Measurements from ENCODE around the gene DCAF7. TPM values are rescaled to one million over a fixed set of nuclear protein-coding genes. Genes with fewer than 3 reads are reported as not detected.

DCAF7 gene
- total RNA-seq, 1 experiment from 2014 or later: 144 TPM

DNA sequence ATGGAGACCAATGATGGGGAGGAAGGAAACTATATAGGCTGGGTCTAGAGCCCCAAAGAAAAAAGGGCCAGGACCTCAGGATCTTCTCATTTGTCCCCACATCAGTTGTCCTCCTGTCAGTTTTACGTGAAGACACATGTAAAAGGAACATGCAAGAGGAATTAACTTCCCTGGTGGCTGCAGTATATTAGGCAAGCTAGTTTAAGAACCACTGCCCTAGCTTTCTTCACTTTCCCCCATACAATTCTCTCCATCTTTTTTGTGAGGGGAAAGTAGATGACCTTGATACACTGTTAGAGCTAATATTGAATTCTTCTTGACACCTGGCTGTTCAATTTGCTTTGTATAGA is 74.2 kb downstream of the DCAF7 start:
- RAD21 ChIA-PET (ENCODE audit: low non-redundant PET in 1 of 2, low total read pairs in 2 of 2, uncharacterized antibody in 2 of 2, unreplicated experiment in 2 of 2): no interaction called here

More for the DNA sequence above, 74.2 kb downstream of the DCAF7 start:
- DNase-seq (ENCODE audit: low read depth, low spot score) (no peak), ATAC-seq (no peak)
- no peaks in the 10 kb centered on the region for H3K27me3 ChIP-seq (ENCODE audit: insufficient read depth, low read length)
- H3K9ac ChIP-seq (ENCODE audit: low read length): no peak overlapping the region
- intact Hi-C loops (cut with micrococcal nuclease): loop anchor here (5.0 kb wide), 1 partner anchor 218 kb away; the partner anchor contains the start of gene SMARCD2
- no peak for TF ChIP-seq FOSL1 (IDR thresholded peaks at IDR 0.05; ENCODE audit: low read depth)
- TF ChIP-seq, protein P1, sequence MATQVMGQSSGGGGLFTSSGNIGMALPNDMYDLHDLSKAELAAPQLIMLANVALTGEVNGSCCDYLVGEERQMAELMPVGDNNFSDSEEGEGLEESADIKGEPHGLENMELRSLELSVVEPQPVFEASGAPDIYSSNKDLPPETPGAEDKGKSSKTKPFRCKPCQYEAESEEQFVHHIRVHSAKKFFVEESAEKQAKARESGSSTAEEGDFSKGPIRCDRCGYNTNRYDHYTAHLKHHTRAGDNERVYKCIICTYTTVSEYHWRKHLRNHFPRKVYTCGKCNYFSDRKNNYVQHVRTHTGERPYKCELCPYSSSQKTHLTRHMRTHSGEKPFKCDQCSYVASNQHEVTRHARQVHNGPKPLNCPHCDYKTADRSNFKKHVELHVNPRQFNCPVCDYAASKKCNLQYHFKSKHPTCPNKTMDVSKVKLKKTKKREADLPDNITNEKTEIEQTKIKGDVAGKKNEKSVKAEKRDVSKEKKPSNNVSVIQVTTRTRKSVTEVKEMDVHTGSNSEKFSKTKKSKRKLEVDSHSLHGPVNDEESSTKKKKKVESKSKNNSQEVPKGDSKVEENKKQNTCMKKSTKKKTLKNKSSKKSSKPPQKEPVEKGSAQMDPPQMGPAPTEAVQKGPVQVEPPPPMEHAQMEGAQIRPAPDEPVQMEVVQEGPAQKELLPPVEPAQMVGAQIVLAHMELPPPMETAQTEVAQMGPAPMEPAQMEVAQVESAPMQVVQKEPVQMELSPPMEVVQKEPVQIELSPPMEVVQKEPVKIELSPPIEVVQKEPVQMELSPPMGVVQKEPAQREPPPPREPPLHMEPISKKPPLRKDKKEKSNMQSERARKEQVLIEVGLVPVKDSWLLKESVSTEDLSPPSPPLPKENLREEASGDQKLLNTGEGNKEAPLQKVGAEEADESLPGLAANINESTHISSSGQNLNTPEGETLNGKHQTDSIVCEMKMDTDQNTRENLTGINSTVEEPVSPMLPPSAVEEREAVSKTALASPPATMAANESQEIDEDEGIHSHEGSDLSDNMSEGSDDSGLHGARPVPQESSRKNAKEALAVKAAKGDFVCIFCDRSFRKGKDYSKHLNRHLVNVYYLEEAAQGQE (IDR thresholded peaks at IDR 0.05; ENCODE audit: low read depth): no peak
- TF ChIP-seq TCF7L2 (IDR thresholded peaks at IDR 0.05; ENCODE audit: borderline replicate concordance, extremely low read depth, insufficient read depth, insufficient read length): no peak
- TF ChIP-seq, protein P2, sequence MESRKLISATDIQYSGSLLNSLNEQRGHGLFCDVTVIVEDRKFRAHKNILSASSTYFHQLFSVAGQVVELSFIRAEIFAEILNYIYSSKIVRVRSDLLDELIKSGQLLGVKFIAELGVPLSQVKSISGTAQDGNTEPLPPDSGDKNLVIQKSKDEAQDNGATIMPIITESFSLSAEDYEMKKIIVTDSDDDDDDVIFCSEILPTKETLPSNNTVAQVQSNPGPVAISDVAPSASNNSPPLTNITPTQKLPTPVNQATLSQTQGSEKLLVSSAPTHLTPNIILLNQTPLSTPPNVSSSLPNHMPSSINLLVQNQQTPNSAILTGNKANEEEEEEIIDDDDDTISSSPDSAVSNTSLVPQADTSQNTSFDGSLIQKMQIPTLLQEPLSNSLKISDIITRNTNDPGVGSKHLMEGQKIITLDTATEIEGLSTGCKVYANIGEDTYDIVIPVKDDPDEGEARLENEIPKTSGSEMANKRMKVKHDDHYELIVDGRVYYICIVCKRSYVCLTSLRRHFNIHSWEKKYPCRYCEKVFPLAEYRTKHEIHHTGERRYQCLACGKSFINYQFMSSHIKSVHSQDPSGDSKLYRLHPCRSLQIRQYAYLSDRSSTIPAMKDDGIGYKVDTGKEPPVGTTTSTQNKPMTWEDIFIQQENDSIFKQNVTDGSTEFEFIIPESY (IDR thresholded peaks at IDR 0.05; ENCODE audit: extremely low read depth, insufficient replicate concordance, low read length): no peak
- TF ChIP-seq, protein P3, sequence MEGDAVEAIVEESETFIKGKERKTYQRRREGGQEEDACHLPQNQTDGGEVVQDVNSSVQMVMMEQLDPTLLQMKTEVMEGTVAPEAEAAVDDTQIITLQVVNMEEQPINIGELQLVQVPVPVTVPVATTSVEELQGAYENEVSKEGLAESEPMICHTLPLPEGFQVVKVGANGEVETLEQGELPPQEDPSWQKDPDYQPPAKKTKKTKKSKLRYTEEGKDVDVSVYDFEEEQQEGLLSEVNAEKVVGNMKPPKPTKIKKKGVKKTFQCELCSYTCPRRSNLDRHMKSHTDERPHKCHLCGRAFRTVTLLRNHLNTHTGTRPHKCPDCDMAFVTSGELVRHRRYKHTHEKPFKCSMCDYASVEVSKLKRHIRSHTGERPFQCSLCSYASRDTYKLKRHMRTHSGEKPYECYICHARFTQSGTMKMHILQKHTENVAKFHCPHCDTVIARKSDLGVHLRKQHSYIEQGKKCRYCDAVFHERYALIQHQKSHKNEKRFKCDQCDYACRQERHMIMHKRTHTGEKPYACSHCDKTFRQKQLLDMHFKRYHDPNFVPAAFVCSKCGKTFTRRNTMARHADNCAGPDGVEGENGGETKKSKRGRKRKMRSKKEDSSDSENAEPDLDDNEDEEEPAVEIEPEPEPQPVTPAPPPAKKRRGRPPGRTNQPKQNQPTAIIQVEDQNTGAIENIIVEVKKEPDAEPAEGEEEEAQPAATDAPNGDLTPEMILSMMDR (IDR thresholded peaks at IDR 0.05 in 2 of 3, conservative IDR thresholded peaks at IDR 0.05 in 1 of 3; ENCODE audit: borderline replicate concordance in 1 of 3, insufficient read depth in 1 of 3, low read depth in 2 of 3, low read length in 2 of 3): no peak
- TF ChIP-seq POLR2A (IDR thresholded peaks at IDR 0.05; ENCODE audit: borderline replicate concordance, extremely low read depth, insufficient read depth, insufficient read length): no peak
- TF ChIP-seq EZH2phosphoT487 (IDR thresholded peaks at IDR 0.05; ENCODE audit: borderline replicate concordance): no peak
- no peak for TF ChIP-seq ZFX (IDR thresholded peaks at IDR 0.05)
- TF ChIP-seq YY1 (IDR thresholded peaks at IDR 0.05; ENCODE audit: extremely low read depth, insufficient replicate concordance, low read depth, low read length): no peak
- no peak for TF ChIP-seq ELF1 (IDR thresholded peaks at IDR 0.05; ENCODE audit: borderline replicate concordance, low read depth)
- TF ChIP-seq, protein P4, sequence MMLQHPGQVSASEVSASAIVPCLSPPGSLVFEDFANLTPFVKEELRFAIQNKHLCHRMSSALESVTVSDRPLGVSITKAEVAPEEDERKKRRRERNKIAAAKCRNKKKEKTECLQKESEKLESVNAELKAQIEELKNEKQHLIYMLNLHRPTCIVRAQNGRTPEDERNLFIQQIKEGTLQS (IDR thresholded peaks at IDR 0.05): no peak
- TF ChIP-seq JUND (IDR thresholded peaks at IDR 0.05): no peak
- no peak for TF ChIP-seq SRF (IDR thresholded peaks at IDR 0.05; ENCODE audit: low read depth)
- ChIA-PET POLR2A (no interaction called here), CTCF (no interaction called here)
- H3K4me1 ChIP-seq (ENCODE audit: control insufficient read depth in 1 of 2, insufficient read depth in 2 of 2, low read length in 2 of 2): peaks cover 12 to 18% of the 10 kb centered on the region in 2 experiments; a peak in 3 of 4 replicates
- no peak overlapping the region for H3K4me3 ChIP-seq (replicated peaks in 1 of 2; ENCODE audit: low read depth in 1 of 2, low read length in 2 of 2)
- no peak overlapping the region for H3K27ac ChIP-seq (ENCODE audit: low read depth, low read length)
- H3K4me2 ChIP-seq (ENCODE audit: low read length): no peak overlapping the region
- no peak overlapping the region for H2AFZ ChIP-seq (ENCODE audit: low read depth, low read length, poor library complexity, severe bottlenecking)
- H4K20me1 ChIP-seq (ENCODE audit: insufficient read depth): no peaks in the 10 kb centered on the region
- no peaks in the 10 kb centered on the region for H3K36me3 ChIP-seq (ENCODE audit: control insufficient read depth in 1 of 2, insufficient read depth in 2 of 2, low read length in 2 of 2)
- H3K9me2 ChIP-seq (ENCODE audit: insufficient read depth): no peaks in the 10 kb centered on the region
- H3K79me2 ChIP-seq (ENCODE audit: insufficient read depth, low read length): peaks cover 14% of the 10 kb centered on the region
- H3K9me3 ChIP-seq (ENCODE audit: control insufficient read depth in 1 of 2, insufficient read depth in 1 of 2, low read depth in 1 of 2, low read length in 2 of 2): no peaks in the 10 kb centered on the region
- no TSS peak for BruUV-seq (replicated peaks)
